ENCODE data around the gene THY1.

Gene THY1

GRCh38 chr11:119381181-119381988, 41.6 kb downstream of the THY1 start, which contains the start of gene USP2:
USP2 (minus strand) TSS chr11:119381690; CDS start chr11:119373480, 8,210 bp downstream.
- H3K4me1 ChIP-seq (ENCODE audit: control insufficient read depth, insufficient read depth, low read length), result peaks cover 40% of the 10 kb centered on the region
- peak within 1 kb of the TSS; percentile 9; the same call in 1 of the 2 replicates for H3K9ac ChIP-seq (ENCODE audit: low read depth, low read length)
- H3K27ac ChIP-seq (ENCODE audit: low read depth, low read length), result peak within 1 kb of the TSS; percentile 17

GRCh38 chr11:119380827-119381180, 42.2 kb downstream of the THY1 start:
- peak overlapping the region; percentile 17 for H3K27ac ChIP-seq (ENCODE audit: low read depth, low read length)
- H3K4me3 ChIP-seq (ENCODE audit: low read depth, low read length), result peak overlapping the region; percentile 63
- no peak overlapping the region for H3K9ac ChIP-seq (ENCODE audit: low read depth, low read length)
- peaks cover 46% of the 10 kb centered on the region for H3K4me1 ChIP-seq (ENCODE audit: control insufficient read depth, insufficient read depth, low read length)
- H3K9me3 ChIP-seq (ENCODE audit: control insufficient read depth, insufficient read depth, low read length), result no peaks in the 10 kb centered on the region
- no peaks in the 10 kb centered on the region for H3K36me3 ChIP-seq (ENCODE audit: control insufficient read depth, insufficient read depth, low read length)
- H3K27me3 ChIP-seq (ENCODE audit: control insufficient read depth, insufficient read depth, low read length), result peaks cover 20% of the 10 kb centered on the region

More at GRCh38 chr11:119381181-119381988, 41.6 kb downstream of the THY1 start, which contains the start of gene USP2:
- peak within 1 kb of the TSS; percentile 63 for H3K4me3 ChIP-seq (ENCODE audit: low read depth, low read length)
- H3K27me3 ChIP-seq (ENCODE audit: control insufficient read depth, insufficient read depth, low read length), result peaks cover 20% of the 10 kb centered on the region
- H3K36me3 ChIP-seq (ENCODE audit: control insufficient read depth, insufficient read depth, low read length), result no peaks in the 10 kb centered on the region
- no peaks in the 10 kb centered on the region for H3K9me3 ChIP-seq (ENCODE audit: control insufficient read depth, insufficient read depth, low read length)

GRCh38 chr11:119380160-119380826, 42.7 kb downstream of the THY1 start:
- Histone ChIP-seq H3K4me1 (ENCODE audit: control insufficient read depth, insufficient read depth, low read length) (peaks cover 51% of the 10 kb centered on the region), H3K27ac (ENCODE audit: low read depth, low read length) (no peak overlapping the region), H3K9ac (ENCODE audit: low read depth, low read length) (no peak overlapping the region), H3K9me3 (ENCODE audit: control insufficient read depth, insufficient read depth, low read length) (no peaks in the 10 kb centered on the region), H3K36me3 (ENCODE audit: control insufficient read depth, insufficient read depth, low read length) (no peaks in the 10 kb centered on the region), H3K4me3 (ENCODE audit: low read depth, low read length) (peak overlapping the region; percentile 63; the same call in 1 of the 2 replicates), H3K27me3 (ENCODE audit: control insufficient read depth, insufficient read depth, low read length) (peaks cover 20% of the 10 kb centered on the region)

GRCh38 chr11:119378851-119379465, 44.0 kb downstream of the THY1 start:
- Histone ChIP-seq H3K9me3 (ENCODE audit: control insufficient read depth, insufficient read depth, low read length) (no peaks in the 10 kb centered on the region), H3K4me3 (ENCODE audit: low read depth, low read length) (peak overlapping the region; percentile 12; the same call in 1 of the 2 replicates), H3K9ac (ENCODE audit: low read depth, low read length) (no peak overlapping the region), H3K36me3 (ENCODE audit: control insufficient read depth, insufficient read depth, low read length) (no peaks in the 10 kb centered on the region), H3K4me1 (ENCODE audit: control insufficient read depth, insufficient read depth, low read length) (peaks cover 60% of the 10 kb centered on the region), H3K27me3 (ENCODE audit: control insufficient read depth, insufficient read depth, low read length) (peaks cover 20% of the 10 kb centered on the region), H3K27ac (ENCODE audit: low read depth, low read length) (peak overlapping the region; percentile 72)

DNA sequence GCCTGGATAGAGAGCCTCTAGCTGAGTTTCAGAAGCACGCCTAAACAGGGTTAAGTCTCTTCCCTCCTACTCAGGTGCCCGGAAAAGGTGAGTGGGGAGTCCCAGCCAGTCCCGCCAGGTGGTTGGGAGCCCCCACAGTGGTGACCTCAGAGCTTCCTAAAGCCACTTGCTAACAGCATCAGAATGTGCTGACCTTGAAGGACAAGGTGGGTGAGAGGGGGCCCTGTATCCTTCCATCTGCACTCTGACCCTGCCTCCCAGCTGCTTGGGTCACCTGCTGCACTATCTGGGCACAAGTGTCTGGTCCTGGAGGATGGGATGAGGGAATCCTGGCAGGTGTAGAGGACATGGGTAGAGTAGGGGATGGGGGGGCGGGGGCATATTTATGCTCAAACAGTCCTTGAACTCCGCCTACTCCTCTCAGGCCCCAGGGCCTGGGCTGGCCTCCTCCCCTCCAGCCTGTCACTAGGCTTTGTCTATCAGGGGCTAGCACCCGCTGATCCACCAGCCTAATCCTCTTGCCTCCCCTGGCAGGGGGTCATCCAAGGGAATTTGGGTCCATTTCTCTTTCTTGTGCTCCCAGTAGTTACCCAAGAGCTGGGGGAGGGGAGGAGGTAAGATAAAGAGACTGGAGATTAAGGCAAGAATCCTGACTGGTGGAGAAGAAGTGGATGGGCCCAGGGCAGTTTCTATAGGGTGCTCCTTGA, 44.9 kb downstream of the THY1 start:
- H3K27me3 ChIP-seq (ENCODE audit: control insufficient read depth, insufficient read depth, low read length), result peaks cover 18% of the 10 kb centered on the region
- H3K9me3 ChIP-seq (ENCODE audit: control insufficient read depth, insufficient read depth, low read length), result no peaks in the 10 kb centered on the region
- no peak overlapping the region for H3K9ac ChIP-seq (ENCODE audit: low read depth, low read length)
- H3K36me3 ChIP-seq (ENCODE audit: control insufficient read depth, insufficient read depth, low read length), result no peaks in the 10 kb centered on the region
- H3K27ac ChIP-seq (ENCODE audit: low read depth, low read length), result peak overlapping the region; percentile 72
- peaks cover 61% of the 10 kb centered on the region for H3K4me1 ChIP-seq (ENCODE audit: control insufficient read depth, insufficient read depth, low read length)
- peak overlapping the region; percentile 12; the same call in 1 of the 2 replicates for H3K4me3 ChIP-seq (ENCODE audit: low read depth, low read length)

DNA sequence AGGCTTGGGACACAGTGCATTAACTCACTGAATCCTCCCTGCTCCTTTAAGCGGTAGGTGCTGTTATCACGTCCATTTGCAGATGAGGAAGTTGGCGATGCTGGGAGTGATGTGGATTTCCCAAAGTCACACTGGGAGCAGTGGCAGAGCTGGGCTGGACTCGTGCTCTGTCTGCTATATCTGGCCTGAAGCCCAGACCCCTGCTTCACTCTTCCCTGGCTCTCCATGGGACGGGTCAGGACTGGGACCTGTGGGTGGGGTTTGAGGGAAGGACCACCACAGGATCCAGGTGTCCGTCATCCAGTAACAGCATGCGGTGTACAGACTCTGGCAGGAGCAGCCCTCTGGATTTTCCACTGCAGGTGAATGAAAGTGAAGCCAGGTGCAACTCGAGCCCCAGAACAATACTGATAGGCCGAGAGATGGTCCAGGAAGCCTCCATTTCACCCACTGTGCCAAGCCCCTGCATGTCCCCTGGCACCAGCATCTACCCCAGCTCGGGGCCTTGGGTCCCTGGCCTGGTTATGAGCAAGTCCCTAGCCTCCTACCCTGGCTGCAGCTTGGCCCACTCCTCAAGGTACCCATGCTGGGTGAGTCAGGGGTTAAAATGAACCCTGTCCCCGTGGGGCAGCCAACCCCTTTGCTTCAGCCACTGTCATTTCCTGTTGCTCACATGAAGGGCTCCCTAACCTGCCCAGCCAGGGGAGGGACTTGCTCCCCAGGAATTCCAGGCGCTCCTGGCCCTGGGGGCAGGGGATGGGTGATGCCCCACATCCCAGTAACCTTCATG, 45.7 kb downstream of the THY1 start:
- Histone ChIP-seq H3K27me3 (ENCODE audit: control insufficient read depth, insufficient read depth, low read length) (peaks cover 18% of the 10 kb centered on the region), H3K4me1 (ENCODE audit: control insufficient read depth, insufficient read depth, low read length) (peaks cover 61% of the 10 kb centered on the region), H3K4me3 (ENCODE audit: low read depth, low read length) (no peak overlapping the region), H3K27ac (ENCODE audit: low read depth, low read length) (peak overlapping the region; percentile 72), H3K9ac (ENCODE audit: low read depth, low read length) (no peak overlapping the region), H3K9me3 (ENCODE audit: control insufficient read depth, insufficient read depth, low read length) (no peaks in the 10 kb centered on the region), H3K36me3 (ENCODE audit: control insufficient read depth, insufficient read depth, low read length) (no peaks in the 10 kb centered on the region)

DNA sequence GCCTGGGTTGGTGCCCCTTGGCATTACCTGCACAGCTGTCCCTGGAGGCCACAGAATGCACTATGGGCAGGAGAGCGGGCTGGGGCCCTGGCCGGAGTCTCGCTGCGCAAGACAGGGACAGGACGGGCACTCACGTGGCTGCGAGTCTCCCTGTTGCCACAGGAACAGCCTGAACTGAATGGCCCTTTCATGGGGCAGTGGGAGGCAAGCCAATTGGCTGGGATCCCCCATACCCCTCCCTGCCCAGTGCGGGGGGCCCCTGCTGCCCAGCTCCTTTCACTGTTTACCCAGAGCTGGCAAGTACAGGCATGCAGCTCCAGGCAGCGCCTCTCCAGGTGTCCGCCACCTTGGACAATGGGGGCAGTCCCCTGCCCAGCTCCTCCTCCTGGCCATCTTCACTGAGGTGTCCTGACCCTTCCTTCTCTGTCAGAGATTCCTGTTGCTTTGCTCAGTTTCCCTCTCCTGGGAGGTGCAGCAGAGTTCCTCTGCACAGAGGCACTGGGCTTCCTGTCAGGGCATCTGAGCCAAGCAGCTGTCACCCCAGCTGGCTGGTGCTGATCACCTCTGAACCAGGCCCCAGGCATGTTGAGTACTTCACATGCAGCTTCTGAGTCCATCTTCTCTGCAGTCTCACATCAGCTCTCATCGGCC, 46.6 kb downstream of the THY1 start:
- H3K4me3 ChIP-seq (ENCODE audit: low read depth, low read length), result no peak overlapping the region

DNA sequence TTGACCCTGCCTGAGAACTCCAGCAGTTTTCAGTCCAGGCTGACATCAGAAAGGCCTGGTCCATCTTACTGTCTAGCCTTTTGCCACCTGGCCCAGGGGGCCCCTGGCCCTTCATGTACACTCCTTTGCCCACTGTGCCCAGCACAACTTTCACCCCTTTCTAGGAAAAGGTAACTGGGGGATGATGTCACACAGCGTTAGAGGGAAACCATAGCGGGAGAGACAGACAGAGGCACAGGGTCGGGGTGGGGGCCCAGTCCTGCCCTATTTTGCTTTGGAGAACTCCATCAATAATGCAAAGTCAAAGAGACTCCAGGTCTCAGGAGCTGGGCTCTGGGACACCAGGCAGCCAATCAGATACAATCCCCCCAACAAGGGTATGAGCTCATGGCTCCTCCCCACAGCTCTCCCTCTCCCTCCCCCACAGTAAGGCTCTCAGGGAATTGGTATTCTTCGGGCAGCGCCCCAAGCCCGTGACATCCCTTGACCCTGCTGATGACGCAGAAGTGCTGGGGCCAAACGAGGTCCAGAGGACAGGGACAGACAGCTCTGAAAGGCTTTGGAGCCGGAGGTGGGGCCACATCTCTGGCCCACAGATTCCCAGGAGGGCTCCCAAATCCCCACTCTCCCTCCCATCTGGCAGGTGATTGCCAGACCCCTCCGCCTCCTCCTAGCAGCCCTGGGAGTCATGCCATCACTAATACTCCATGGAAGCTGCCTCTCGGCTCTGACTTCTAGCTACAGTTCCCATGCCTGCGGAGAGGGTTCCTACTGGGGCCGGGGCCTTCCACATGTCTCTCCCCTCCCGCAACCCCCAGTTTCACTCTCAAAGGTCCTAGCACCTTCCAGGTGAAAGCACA, 47.4 kb downstream of the THY1 start:
- H3K4me1 ChIP-seq (ENCODE audit: control insufficient read depth, insufficient read depth, low read length), result peaks cover 63% of the 10 kb centered on the region
- H3K27ac ChIP-seq (ENCODE audit: low read depth, low read length), result peak overlapping the region; percentile 31

More for the DNA sequence above, 46.6 kb downstream of the THY1 start:
- peak overlapping the region; percentile 31 for H3K27ac ChIP-seq (ENCODE audit: low read depth, low read length)
- no peak overlapping the region for H3K9ac ChIP-seq (ENCODE audit: low read depth, low read length)
- H3K9me3 ChIP-seq (ENCODE audit: control insufficient read depth, insufficient read depth, low read length), result no peaks in the 10 kb centered on the region
- no peaks in the 10 kb centered on the region for H3K36me3 ChIP-seq (ENCODE audit: control insufficient read depth, insufficient read depth, low read length)
- H3K4me1 ChIP-seq (ENCODE audit: control insufficient read depth, insufficient read depth, low read length), result peaks cover 64% of the 10 kb centered on the region
- H3K27me3 ChIP-seq (ENCODE audit: control insufficient read depth, insufficient read depth, low read length), result peaks cover 18% of the 10 kb centered on the region

DNA sequence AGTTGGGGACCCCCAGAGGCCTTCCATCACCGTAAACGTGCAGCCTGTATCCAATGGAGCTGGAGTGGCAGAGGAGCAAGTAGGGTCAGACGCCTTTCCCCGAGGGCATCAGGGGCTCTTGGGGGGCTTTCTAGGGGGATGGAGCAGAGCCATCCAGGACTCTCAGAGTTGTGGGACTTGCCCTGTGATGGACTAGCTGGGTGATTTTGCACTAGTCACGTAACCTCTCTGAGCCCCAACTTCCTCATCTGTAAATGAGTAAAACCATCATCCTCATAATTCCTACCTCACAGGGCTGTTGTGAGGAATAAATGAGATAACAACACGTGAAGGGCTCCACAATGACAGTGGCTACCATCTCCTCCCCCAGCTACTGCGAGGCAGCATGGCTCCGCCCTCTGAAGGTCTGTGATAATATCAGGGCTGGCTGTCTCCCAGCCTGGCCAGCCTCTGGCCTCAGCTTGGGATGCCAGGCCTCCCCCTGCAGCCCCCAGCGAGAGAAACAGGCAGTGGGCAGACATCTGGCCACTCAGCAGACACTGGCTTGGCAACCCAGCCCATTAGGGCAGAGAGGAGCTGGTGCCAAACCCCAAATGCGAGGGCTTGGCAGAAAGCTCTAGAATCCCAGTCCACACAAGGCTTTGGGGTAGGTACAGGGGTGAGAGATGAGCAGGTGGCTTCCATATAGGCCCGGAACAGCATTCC, 48.2 kb downstream of the THY1 start:
- Histone ChIP-seq H3K9ac (ENCODE audit: low read depth, low read length) (no peak overlapping the region), H3K4me1 (ENCODE audit: control insufficient read depth, insufficient read depth, low read length) (peaks cover 58% of the 10 kb centered on the region), H3K27ac (ENCODE audit: low read depth, low read length) (no peak overlapping the region), H3K9me3 (ENCODE audit: control insufficient read depth, insufficient read depth, low read length) (no peaks in the 10 kb centered on the region), H3K36me3 (ENCODE audit: control insufficient read depth, insufficient read depth, low read length) (no peaks in the 10 kb centered on the region), H3K4me3 (ENCODE audit: low read depth, low read length) (no peak overlapping the region), H3K27me3 (ENCODE audit: control insufficient read depth, insufficient read depth, low read length) (peaks cover 5% of the 10 kb centered on the region; the same call in 1 of the 2 replicates)

More for the DNA sequence above, 47.4 kb downstream of the THY1 start:
- no peaks in the 10 kb centered on the region for H3K36me3 ChIP-seq (ENCODE audit: control insufficient read depth, insufficient read depth, low read length)
- peaks cover 11% of the 10 kb centered on the region for H3K27me3 ChIP-seq (ENCODE audit: control insufficient read depth, insufficient read depth, low read length)
- H3K9ac ChIP-seq (ENCODE audit: low read depth, low read length), result no peak overlapping the region
- H3K9me3 ChIP-seq (ENCODE audit: control insufficient read depth, insufficient read depth, low read length), result no peaks in the 10 kb centered on the region
- no peak overlapping the region for H3K4me3 ChIP-seq (ENCODE audit: low read depth, low read length)
